Endothelial cell of umbilical vein (primary cell): ENCODE data around the gene OPTC. TPM values are rescaled to one million over a fixed set of nuclear protein-coding genes. Genes with fewer than 3 reads are reported as not detected.

Experiments used
- BruUV-seq: library from RNA; stranded (reverse); fragments of 400-500 nt; replicated peaks from 2 replicates; lab custom pipeline; 2021; lab: Mats Ljungman, UMichigan
- CTCF ChIA-PET: fragments of 300-600, 350-600 bp; sonication (Branson Sonifier 250); formaldehyde crosslinking; loops from one replicate; lab custom pipeline; 2021; ENCODE audit warnings: antibody characterized with exemption, inconsistent platforms; lab: Charles Lee
- POLR2A ChIA-PET: fragments of 300-600, 350-600 bp; sonication (Branson Sonifier 250); formaldehyde crosslinking; loops from one replicate; lab custom pipeline; 2021; ENCODE audit warnings: antibody characterized with exemption, inconsistent platforms; lab: Charles Lee
- DNase-seq: peaks from one replicate; pipeline ENCODE4 v3.0.0-alpha.2; 2011; ENCODE audit warnings: low read depth, low spot score
- FAIRE-seq: peaks from 2 replicates; lab custom pipeline; 2011; peaks lifted over from hg19 to GRCh38; lab: Jason Lieb, UNC
- H2AFZ ChIP-seq: 2 replicates; pipeline ENCODE4 v1.6.0; 2012; ENCODE audit warnings: low read depth, low read length, control low read depth, inconsistent platforms
- H3K27ac ChIP-seq: 2 replicates; pipeline ENCODE4 v1.5.1; 2011; ENCODE audit warnings: low read depth, mild to moderate bottlenecking, control low read depth, low read length, moderate library complexity; ENCODE audit not compliant: insufficient read depth
- H3K27me3 ChIP-seq, 2 experiments: 2 replicates each; pipeline versions ENCODE4 v1.6.0 to v1.6.1; 2011; ENCODE audit warnings: low read length in 2 of 2, mixed read lengths in 1 of 2; ENCODE audit not compliant: control insufficient read depth in 2 of 2, insufficient read depth in 2 of 2
- H3K36me3 ChIP-seq, 2 experiments: 2 replicates in 1 of 2; 3 replicates in 1 of 2; pipeline ENCODE4 v1.5.1; 2011; ENCODE audit warnings: low read length in 2 of 2, mild to moderate bottlenecking in 1 of 2, moderate library complexity in 1 of 2; ENCODE audit not compliant: control insufficient read depth in 2 of 2, insufficient read depth in 2 of 2; ENCODE audit errors: extremely low read depth in 1 of 2
- H3K4me1 ChIP-seq: 3 replicates; pipeline ENCODE4 v1.5.1; 2011; ENCODE audit warnings: mild to moderate bottlenecking, low read length; ENCODE audit not compliant: control insufficient read depth, insufficient read depth; ENCODE audit errors: extremely low read depth
- H3K4me2 ChIP-seq: 2 replicates; pipeline ENCODE4 v1.6.1; 2011; ENCODE audit warnings: low read length, control low read depth, mixed read lengths; ENCODE audit not compliant: insufficient read depth
- H3K4me3 ChIP-seq, 3 experiments: fragments of 200-600 bp in 1 of 3; sonication (generic), shearing (Covaris generic) in 1 of 3; replicated peaks in 1 of 3; 2 replicates each; pipeline ENCODE4 v1.5.1; 2011 to 2016; ENCODE audit warnings: control low read depth in 3 of 3, low read length in 3 of 3, mild to moderate bottlenecking in 2 of 3, inconsistent platforms in 1 of 3, low read depth in 1 of 3, moderate library complexity in 1 of 3; ENCODE audit not compliant: insufficient read depth in 1 of 3
- H3K79me2 ChIP-seq: 2 replicates; pipeline ENCODE4 v1.6.0; 2012; ENCODE audit warnings: low read length, inconsistent platforms; ENCODE audit not compliant: control insufficient read depth, insufficient read depth
- H3K9ac ChIP-seq: replicated peaks from 2 replicates; pipeline ENCODE3; 2011; ENCODE audit warnings: low read length, control low read depth; ENCODE audit not compliant: insufficient read depth; ENCODE audit errors: extremely low read depth
- H3K9me1 ChIP-seq: replicated peaks from 3 replicates; pipeline ENCODE4 v1.6.0; 2011; ENCODE audit warnings: mild to moderate bottlenecking, low read length; ENCODE audit not compliant: control insufficient read depth, insufficient read depth; ENCODE audit errors: extremely low read depth
- H3K9me3 ChIP-seq: replicated peaks from 2 replicates; pipeline ENCODE4 v1.5.1; 2012; ENCODE audit warnings: low read length, inconsistent platforms; ENCODE audit not compliant: control insufficient read depth, insufficient read depth
- H4K20me1 ChIP-seq: replicated peaks from 2 replicates; pipeline ENCODE3; 2011; ENCODE audit warnings: mild to moderate bottlenecking, low read length; ENCODE audit not compliant: control insufficient read depth, insufficient read depth; ENCODE audit errors: extremely low read depth
- EZH2 ChIP-seq: IDR thresholded peaks from 2 replicates; pipeline ENCODE4 v1.6.1; 2012; ENCODE audit warnings: borderline replicate concordance, low read depth, mild to moderate bottlenecking, moderate library complexity, low read length, inconsistent platforms; ENCODE audit not compliant: severe bottlenecking
- FOS ChIP-seq: IDR thresholded peaks from 2 replicates; pipeline ENCODE4 v1.6.1; 2011; ENCODE audit warnings: mild to moderate bottlenecking, low read length, moderate library complexity, borderline replicate concordance; ENCODE audit not compliant: insufficient read depth
- GATA2 ChIP-seq: IDR thresholded peaks from 2 replicates; pipeline ENCODE4 v1.7.0; 2011; ENCODE audit warnings: low read depth, mild to moderate bottlenecking, moderate library complexity, mixed read lengths, low read length; ENCODE audit not compliant: insufficient read length, insufficient read depth
- JUN ChIP-seq: IDR thresholded peaks from 2 replicates; pipeline ENCODE4 v1.6.1; 2011; ENCODE audit warnings: borderline replicate concordance, low read depth; ENCODE audit not compliant: insufficient read length, insufficient read depth
- MYC ChIP-seq: IDR thresholded peaks from one replicate; pipeline ENCODE4 v1.6.1; 2011; ENCODE audit warnings: mild to moderate bottlenecking, low read depth, low read length
- POLR2A ChIP-seq: IDR thresholded peaks from 2 replicates; pipeline ENCODE4 v1.6.1; 2012; ENCODE audit warnings: low read depth, mild to moderate bottlenecking, control low read depth, low read length
- POLR2AphosphoS5 ChIP-seq: IDR thresholded peaks from 2 replicates; pipeline ENCODE4 v1.6.1; 2012; ENCODE audit warnings: low read depth, mild to moderate bottlenecking, control low read depth, low read length, moderate library complexity; ENCODE audit not compliant: insufficient read depth
- dilution Hi-C: fragments of 300-500 bp; cut with MboI; formaldehyde crosslinking; loops from one replicate; pipeline ENCODE4 v1.15.0; 2019; ENCODE audit warnings: low sequenced_read_pairs; ENCODE audit not compliant: extremely low pct_ligation_motif_present
- intact Hi-C: fragments of 100-400 bp; cut with micrococcal nuclease; formaldehyde crosslinking; loops from one replicate; pipeline ENCODE4 v1.10.0; 2022
- polyA plus RNA-seq, 4 experiments: library from polyadenylated mRNA; depleted of rRNA in 3 of 4; stranded (reverse) in 3 of 4; unstranded in 1 of 4; fragments of >200 nt; gene quantifications; 2 replicates each; pipeline versions ENCODE4 v1.2.1 to v1.2.3, GENCODE V29; 2011 to 2012; ENCODE audit warnings: missing spikeins in 1 of 4
- total RNA-seq: library from RNA; stranded (reverse); gene quantifications from 2 replicates; pipeline ENCODE4 v1.2.3, GENCODE V29; 2021
- TF ChIP-seq, protein P1 (sequence below): IDR thresholded peaks from 2 replicates; pipeline ENCODE4 v1.6.1; 2011; ENCODE audit not compliant: insufficient read depth, insufficient read length
- TF ChIP-seq, protein P2 (sequence below), 2 donors: IDR thresholded peaks; 1 replicate in 1 of 2; 2 replicates in 1 of 2; pipeline ENCODE4 v1.5.1; 2011; ENCODE audit warnings: low read length in 2 of 2, mild to moderate bottlenecking in 2 of 2, moderate library complexity in 2 of 2, control low read depth in 1 of 2, inconsistent platforms in 1 of 2, low read depth in 1 of 2; ENCODE audit not compliant: insufficient read depth in 1 of 2; ENCODE audit errors: extremely low read depth in 1 of 2

OPTC gene
- total and polyA plus RNA-seq, 2 donors (not counting 3 experiments of a cell fraction or from before 2014, with no cell fraction given): not detected

DNA sequence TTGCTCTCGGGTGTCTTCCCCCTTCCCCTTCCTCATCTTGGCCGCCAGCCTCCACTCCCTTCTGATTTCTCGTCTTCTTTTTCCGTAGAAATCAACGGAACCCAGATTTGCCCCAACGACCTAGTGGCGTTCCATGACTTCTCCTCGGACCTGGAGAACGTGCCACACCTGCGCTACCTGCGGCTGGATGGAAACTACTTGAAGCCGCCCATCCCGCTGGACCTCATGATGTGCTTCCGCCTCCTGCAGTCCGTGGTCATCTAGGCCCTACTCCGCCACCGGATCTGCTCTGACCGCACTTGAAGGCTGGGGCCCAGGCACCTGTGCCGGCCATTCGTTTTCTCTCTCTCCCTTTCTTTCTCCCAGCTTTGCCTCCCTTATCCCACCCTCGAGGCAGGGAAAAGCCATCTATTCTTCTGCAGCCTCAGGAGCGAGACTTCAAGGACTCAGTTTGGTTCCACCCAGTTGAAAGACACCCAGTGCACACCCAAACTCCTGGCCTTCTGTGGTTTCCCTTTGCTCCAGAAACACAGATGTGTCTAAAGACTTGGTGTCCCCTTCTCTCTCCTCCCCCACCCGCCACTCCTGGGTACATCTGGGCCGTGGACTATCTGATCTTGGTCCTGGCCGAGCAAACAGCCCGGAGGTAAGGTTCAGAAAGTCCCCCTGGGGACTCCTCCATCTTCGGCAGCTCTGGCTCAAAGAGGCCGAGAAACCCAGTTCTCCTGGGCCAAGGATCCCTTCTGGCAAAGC is 7.2 kb upstream of the OPTC start:
- Histone ChIP-seq H3K27ac (peak overlapping the region; percentile 52), H4K20me1 (no peaks in the 10 kb centered on the region), H3K9me3 (no peaks in the 10 kb centered on the region), H3K4me2 (peak overlapping the region; percentile 60), H3K36me3 (no peaks in the 10 kb centered on the region), H3K9me1 (no peaks in the 10 kb centered on the region), H3K27me3 (peaks cover 5 to 8% of the 10 kb centered on the region in 2 experiments), H3K4me1 (no peaks in the 10 kb centered on the region), H3K4me3 (peak overlapping the region in 2 of 3 experiments; percentile 37 to 38), H3K79me2 (no peaks in the 10 kb centered on the region), H2AFZ (peak overlapping the region; percentile 92), H3K9ac (no peak overlapping the region)
- DNase-seq (no peak), FAIRE-seq (no peak)
- TF ChIP-seq JUN (no peak), MYC (no peak)
- TF ChIP-seq, protein P1, sequence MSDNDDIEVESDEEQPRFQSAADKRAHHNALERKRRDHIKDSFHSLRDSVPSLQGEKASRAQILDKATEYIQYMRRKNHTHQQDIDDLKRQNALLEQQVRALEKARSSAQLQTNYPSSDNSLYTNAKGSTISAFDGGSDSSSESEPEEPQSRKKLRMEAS: no peak
- intact Hi-C loops (loop anchor here (1.0 kb wide), 4 partner anchors 117 to 219 kb away; no protein-coding TSS in a partner anchor), dilution Hi-C loops (no loop called here)
- CTCF ChIA-PET: interaction anchor here (1.1 to 7.3 kb wide), 10 partner anchors 10 to 219 kb away, joined by 3 to 125 read pairs (median 8); partner anchors contain the start of genes ATP2B4 and PRELP
- BruUV-seq: no TSS peak
- POLR2A ChIA-PET: no interaction called here

DNA sequence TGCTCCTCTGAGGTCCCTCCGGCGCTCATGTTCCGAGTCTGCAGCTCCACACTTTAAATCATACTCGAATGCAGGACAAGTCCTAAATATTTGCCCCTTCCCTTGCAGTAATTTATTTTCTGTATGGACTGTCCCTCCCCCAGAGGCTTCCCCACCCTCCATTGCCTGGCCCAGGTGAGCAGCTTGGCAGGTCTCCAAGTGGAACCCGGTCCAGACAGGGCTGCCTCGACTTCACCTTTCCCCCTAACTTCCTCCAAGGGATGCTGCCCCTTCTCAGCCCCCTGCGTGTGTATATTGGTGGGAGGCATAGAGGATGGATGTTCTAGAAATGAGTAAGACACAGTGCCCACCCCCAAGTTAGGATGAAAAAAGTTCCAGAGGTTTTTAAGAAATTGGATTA is 5.4 kb upstream of the OPTC start:
- no peak for DNase-seq
- Histone ChIP-seq H4K20me1 (no peaks in the 10 kb centered on the region), H3K27me3 (peaks cover 6 to 8% of the 10 kb centered on the region in 2 experiments), H3K9me3 (no peaks in the 10 kb centered on the region), H3K4me3 (no peak overlapping the region), H3K36me3 (no peaks in the 10 kb centered on the region), H3K4me2 (no peak overlapping the region), H3K79me2 (no peaks in the 10 kb centered on the region), H2AFZ (no peak overlapping the region), H3K27ac (no peak overlapping the region), H3K4me1 (no peaks in the 10 kb centered on the region), H3K9me1 (no peaks in the 10 kb centered on the region), H3K9ac (no peak overlapping the region)
- BruUV-seq: no TSS peak
- CTCF ChIA-PET: interaction anchor here (0.9 to 7.3 kb wide), 13 partner anchors 9 to 221 kb away, joined by 3 to 125 read pairs (median 6); no protein-coding TSS in a partner anchor
- intact Hi-C loops: no loop called here
- POLR2A ChIA-PET: no interaction called here
- dilution Hi-C loops: no loop called here
- no peak for FAIRE-seq
- TF ChIP-seq EZH2: no peak
- no peak for TF ChIP-seq FOS
- TF ChIP-seq, protein P1: no peak
- TF ChIP-seq, protein P2, sequence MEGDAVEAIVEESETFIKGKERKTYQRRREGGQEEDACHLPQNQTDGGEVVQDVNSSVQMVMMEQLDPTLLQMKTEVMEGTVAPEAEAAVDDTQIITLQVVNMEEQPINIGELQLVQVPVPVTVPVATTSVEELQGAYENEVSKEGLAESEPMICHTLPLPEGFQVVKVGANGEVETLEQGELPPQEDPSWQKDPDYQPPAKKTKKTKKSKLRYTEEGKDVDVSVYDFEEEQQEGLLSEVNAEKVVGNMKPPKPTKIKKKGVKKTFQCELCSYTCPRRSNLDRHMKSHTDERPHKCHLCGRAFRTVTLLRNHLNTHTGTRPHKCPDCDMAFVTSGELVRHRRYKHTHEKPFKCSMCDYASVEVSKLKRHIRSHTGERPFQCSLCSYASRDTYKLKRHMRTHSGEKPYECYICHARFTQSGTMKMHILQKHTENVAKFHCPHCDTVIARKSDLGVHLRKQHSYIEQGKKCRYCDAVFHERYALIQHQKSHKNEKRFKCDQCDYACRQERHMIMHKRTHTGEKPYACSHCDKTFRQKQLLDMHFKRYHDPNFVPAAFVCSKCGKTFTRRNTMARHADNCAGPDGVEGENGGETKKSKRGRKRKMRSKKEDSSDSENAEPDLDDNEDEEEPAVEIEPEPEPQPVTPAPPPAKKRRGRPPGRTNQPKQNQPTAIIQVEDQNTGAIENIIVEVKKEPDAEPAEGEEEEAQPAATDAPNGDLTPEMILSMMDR (IDR thresholded peaks at IDR 0.05; ENCODE audit: extremely low read depth in 1 of 2, insufficient read depth in 1 of 2, low read depth in 1 of 2, low read length in 2 of 2): no peak
- TF ChIP-seq POLR2AphosphoS5: no peak
- no peak for TF ChIP-seq JUN
- no peak for TF ChIP-seq GATA2
- TF ChIP-seq MYC: no peak
- TF ChIP-seq POLR2A: no peak
